Heart right ventricle (tissue), 16 donors: ENCODE results near the gene GINM1. TPM values are rescaled to one million over a fixed set of nuclear protein-coding genes. Genes with fewer than 3 reads are reported as not detected.

Source experiments
- ATAC-seq, 8 donors: fragments of 200-7000 bp; cut with Tn5 transposase; one replicate each; pipeline ENCODE4 v1.9.1; 2020; ENCODE audit warnings: mild to moderate bottlenecking in 8 of 8, moderate library complexity in 8 of 8, moderate number of reproducible peaks in 1 of 8
- DNase-seq, 2 donors: peaks; one replicate each; pipeline ENCODE4 v3.0.0-alpha.2; 2020
- H3K27ac ChIP-seq, 10 donors: fragments of 200-600 bp; sonication (generic) in 2 of 10; one replicate each; pipeline versions ENCODE4 v1.5.0 to v1.8.0; 2020 to 2022; ENCODE audit warnings: mild to moderate bottlenecking in 3 of 10
- H3K27me3 ChIP-seq, 7 donors: fragments of 200-600 bp; one replicate each; pipeline ENCODE4 v1.8.0; 2021 to 2022; ENCODE audit warnings: mild to moderate bottlenecking in 2 of 7
- H3K36me3 ChIP-seq, 9 donors: fragments of 200-600 bp; sonication (generic) in 1 of 9; one replicate each; pipeline versions ENCODE4 v1.5.0 to v1.8.0; 2020 to 2022; ENCODE audit warnings: mild to moderate bottlenecking in 2 of 9
- H3K4me1 ChIP-seq, 9 donors: fragments of 200-600 bp; sonication (generic) in 1 of 9; one replicate each; pipeline versions ENCODE4 v1.5.0 to v1.8.0; 2020 to 2022; ENCODE audit warnings: mild to moderate bottlenecking in 4 of 9
- H3K4me3 ChIP-seq, 10 donors: fragments of 200-600 bp; sonication (generic) in 2 of 10; one replicate each; pipeline versions ENCODE4 v1.5.0 to v1.8.0; 2020 to 2022; ENCODE audit warnings: mild to moderate bottlenecking in 7 of 10, moderate library complexity in 2 of 10
- H3K9me3 ChIP-seq, 11 donors: fragments of 200-600 bp in 10 of 11; sonication (generic) in 2 of 11; one replicate each; pipeline versions ENCODE4 v1.5.0 to v1.8.0; 2013 to 2022; ENCODE audit warnings: mild to moderate bottlenecking in 2 of 11, control low read depth in 1 of 11, moderate library complexity in 1 of 11
- CTCF ChIP-seq, 9 donors: fragments of 200-600 bp; sonication (generic) in 2 of 9; IDR thresholded peaks; one replicate each; pipeline versions ENCODE4 v1.5.0 to v1.8.0; 2021 to 2022; ENCODE audit warnings: antibody characterized with exemption in 9 of 9, mild to moderate bottlenecking in 5 of 9, moderate library complexity in 1 of 9
- WGBS, 2 donors: extraction: QIAGEN DNeasy Blood & Tissue Kit; methylation state at CpG; one replicate each; pipeline ENCODE4 v1.1.7; 2013; ENCODE audit warnings: inconsistent platforms in 1 of 2; 5-methylcytosine and 5-hydroxymethylcytosine counted together
- intact Hi-C, 10 donors: fragments of 100-400 bp; cut with DNase I; formaldehyde crosslinking; loops; one replicate each; pipeline versions ENCODE4 v1.11.1 to v1.14.2; 2022
- polyA plus RNA-seq, 2 donors: library from polyadenylated mRNA; stranded (reverse); fragments of 200-250 nt; gene quantifications; one replicate each; pipeline ENCODE4 v1.2.3, GENCODE V29; 2013
- total RNA-seq, 10 donors: library from RNA; stranded (reverse); fragmentation: NEBNext Ultra II Directional in 3 of 10; extraction: Animal tissue kit (Norgen Biotek cat#: 25700) in 3 of 10; gene quantifications; one replicate each; pipeline versions ENCODE4 v1.2.1 to v1.2.4, GENCODE V29; 2021 to 2023
- donor health status: Arrhythmogenic right ventricular cardiomyopathy.
- donor health status: ischemic (EF 13 %, LVEDD 7.1; RV severe dilation, severe dysfunction).
- donor health status: healthy with polysubstance abuse.
- donor health status: DM: no; HTN: yes; CAD: no.
- donor health status: DM: no; HTN: no; CAD: no.
- donor health status: ischemic (EF 25% LVEDD 6.9; RV normal size, moderate dysfunction).
- donor health status: ischemic (EF 25% LVEDD 5.7; RV mildly dilated, moderate dysfunction).
- donor health status: healthy.
- donor health status: DM: yes; HTN: yes; CAD: no.
- donor health status: Ischemic cardiomyopathy.
- donor health status: ischemic (EF 35%, LVEDD 5.7; RV mildly dilated, moderate dysfunction).
- donor health status: nonischemic (EF 11% LVEDD 7.7; RV severe dilation, severe dysfunction).
- donor health status: DM: yes; HTN: yes; CAD: no.
- donor health status: PGD.
- donor health status: ischemic (EF 29% LVEDD 5.4; RV normal size, mild dysfunction).
- donor health status: nonischemic (EF 23%, LVEDD 6.1; RV moderate dilation, normal function).

Gene GINM1
- total and polyA plus RNA-seq, 12 donors = 26.8 to 59.3 (median 54.8) TPM

GRCh38 chr6:149551920-149552319, 14.3 kb upstream of the GINM1 start:
- WGBS, 2 donors = 64 to 81% methylated on average over 5 of the region's 5 CpGs
- Histone ChIP-seq H3K4me1 (no peaks in the 10 kb centered on the region), H3K27ac (no peak overlapping the region), H3K4me3 (no peak overlapping the region), H3K9me3 (no peaks in the 10 kb centered on the region), H3K27me3 (peaks cover 0 to 35% (median 10%) of the 10 kb centered on the region in 7 donors), H3K36me3 (no peaks in the 10 kb centered on the region)
- no peak for DNase-seq
- ATAC-seq = no peak
- TF ChIP-seq CTCF (IDR thresholded peaks at IDR 0.05) = no peak
- intact Hi-C loops = no loop called here

GRCh38 chr6:149558029-149558428, 8.1 kb upstream of the GINM1 start:
- intact Hi-C loops = no loop called here
- H3K4me1 ChIP-seq = no peaks in the 10 kb centered on the region
- H3K36me3 ChIP-seq = no peaks in the 10 kb centered on the region

GRCh38 chr6:149559389-149559788, 6.8 kb upstream of the GINM1 start:
- WGBS, 2 donors = 57 to 76% methylated on average over 2 of the region's 2 CpGs
- Histone ChIP-seq H3K9me3 (no peaks in the 10 kb centered on the region), H3K36me3 (no peaks in the 10 kb centered on the region), H3K27me3 (peaks cover 0 to 24% (median under 1%) of the 10 kb centered on the region in 7 donors), H3K27ac (no peak overlapping the region), H3K4me1 (peaks cover 0 to 5% (median 0%) of the 10 kb centered on the region in 9 donors), H3K4me3 (no peak overlapping the region)
- intact Hi-C loops = no loop called here
- no peak for TF ChIP-seq CTCF (IDR thresholded peaks at IDR 0.05)
- ATAC-seq (no peak), DNase-seq (no peak)

More at GRCh38 chr6:149558029-149558428, 8.1 kb upstream of the GINM1 start:
- TF ChIP-seq CTCF (IDR thresholded peaks at IDR 0.05) = no peak
- Histone ChIP-seq H3K9me3 (no peaks in the 10 kb centered on the region), H3K4me3 (no peak overlapping the region), H3K27ac (no peak overlapping the region), H3K27me3 (peaks cover 0 to 35% (median 9%) of the 10 kb centered on the region in 7 donors)
- no peak for ATAC-seq
- no peak for DNase-seq

GRCh38 chr6:149560736-149561135, 5.4 kb upstream of the GINM1 start:
- TF ChIP-seq CTCF (IDR thresholded peaks at IDR 0.05) = peak in 6 of 9 donors; percentile 11 to 43 (median 20)
- H3K4me1 ChIP-seq = peaks cover 0 to 12% (median 7%) of the 10 kb centered on the region in 9 donors
- no peaks in the 10 kb centered on the region for H3K9me3 ChIP-seq
- WGBS, 2 donors = 58 to 61% methylated on average over 3 of the region's 3 CpGs
- DNase-seq = no peak
- ATAC-seq = no peak
- H3K27ac ChIP-seq = no peak overlapping the region
- intact Hi-C loops = loop anchor here in 2 of 10 donors (10.0 kb wide), 1 partner anchor 154 kb away; the partner anchor contains the start of gene LATS1 (in 2 of the 2)
- H3K36me3 ChIP-seq = no peaks in the 10 kb centered on the region
- H3K4me3 ChIP-seq = no peak overlapping the region
- H3K27me3 ChIP-seq = peaks cover 0 to 11% (median 0%) of the 10 kb centered on the region in 7 donors
